Heart right ventricle (tissue), 16 donors: ENCODE data around the gene NFATC1. TPM values are rescaled to one million over a fixed set of nuclear protein-coding genes. Genes with fewer than 3 reads are reported as not detected.
"Not testable (repeated sequence)": the region's sequence is repeated elsewhere in the genome, so short reads cannot be mapped to it uniquely, and the experiment has no call there.

ENCODE experiments used
- ATAC-seq, 8 donors: fragments of 200-7000 bp; cut with Tn5 transposase; one replicate each; pipeline ENCODE4 v1.9.1; 2020; ENCODE audit warnings: mild to moderate bottlenecking in 8 of 8, moderate library complexity in 8 of 8, moderate number of reproducible peaks in 1 of 8
- DNase-seq, 2 donors: peaks; one replicate each; pipeline ENCODE4 v3.0.0-alpha.2; 2020
- H3K27ac ChIP-seq, 10 donors: fragments of 200-600 bp; sonication (generic) in 2 of 10; one replicate each; pipeline versions ENCODE4 v1.5.0 to v1.8.0; 2020 to 2022; ENCODE audit warnings: mild to moderate bottlenecking in 3 of 10
- H3K27me3 ChIP-seq, 7 donors: fragments of 200-600 bp; one replicate each; pipeline ENCODE4 v1.8.0; 2021 to 2022; ENCODE audit warnings: mild to moderate bottlenecking in 2 of 7
- H3K36me3 ChIP-seq, 9 donors: fragments of 200-600 bp; sonication (generic) in 1 of 9; one replicate each; pipeline versions ENCODE4 v1.5.0 to v1.8.0; 2020 to 2022; ENCODE audit warnings: mild to moderate bottlenecking in 2 of 9
- H3K4me1 ChIP-seq, 9 donors: fragments of 200-600 bp; sonication (generic) in 1 of 9; one replicate each; pipeline versions ENCODE4 v1.5.0 to v1.8.0; 2020 to 2022; ENCODE audit warnings: mild to moderate bottlenecking in 4 of 9
- H3K4me3 ChIP-seq, 10 donors: fragments of 200-600 bp; sonication (generic) in 2 of 10; one replicate each; pipeline versions ENCODE4 v1.5.0 to v1.8.0; 2020 to 2022; ENCODE audit warnings: mild to moderate bottlenecking in 7 of 10, moderate library complexity in 2 of 10
- H3K9me3 ChIP-seq, 11 donors: fragments of 200-600 bp in 10 of 11; sonication (generic) in 2 of 11; one replicate each; pipeline versions ENCODE4 v1.5.0 to v1.8.0; 2013 to 2022; ENCODE audit warnings: mild to moderate bottlenecking in 2 of 11, control low read depth in 1 of 11, moderate library complexity in 1 of 11
- WGBS, 2 donors: extraction: QIAGEN DNeasy Blood & Tissue Kit; methylation state at CpG; one replicate each; pipeline ENCODE4 v1.1.7; 2013; ENCODE audit warnings: inconsistent platforms in 1 of 2; 5-methylcytosine and 5-hydroxymethylcytosine counted together
- intact Hi-C, 10 donors: fragments of 100-400 bp; cut with DNase I; formaldehyde crosslinking; loops; one replicate each; pipeline versions ENCODE4 v1.11.1 to v1.14.2; 2022
- polyA plus RNA-seq, 2 donors: library from polyadenylated mRNA; stranded (reverse); fragments of 200-250 nt; gene quantifications; one replicate each; pipeline ENCODE4 v1.2.3, GENCODE V29; 2013
- total RNA-seq, 10 donors: library from RNA; stranded (reverse); fragmentation: NEBNext Ultra II Directional in 3 of 10; extraction: Animal tissue kit (Norgen Biotek cat#: 25700) in 3 of 10; gene quantifications; one replicate each; pipeline versions ENCODE4 v1.2.1 to v1.2.4, GENCODE V29; 2021 to 2023
- TF ChIP-seq, protein P1 (sequence below), 9 donors: fragments of 200-600 bp; sonication (generic) in 2 of 9; IDR thresholded peaks; one replicate each; pipeline versions ENCODE4 v1.5.0 to v1.8.0; 2021 to 2022; ENCODE audit warnings: antibody characterized with exemption in 9 of 9, mild to moderate bottlenecking in 5 of 9, moderate library complexity in 1 of 9
- donor health status: Arrhythmogenic right ventricular cardiomyopathy.
- donor health status: ischemic (EF 13 %, LVEDD 7.1; RV severe dilation, severe dysfunction).
- donor health status: healthy with polysubstance abuse.
- donor health status: DM: no; HTN: yes; CAD: no.
- donor health status: DM: no; HTN: no; CAD: no.
- donor health status: ischemic (EF 25% LVEDD 6.9; RV normal size, moderate dysfunction).
- donor health status: ischemic (EF 25% LVEDD 5.7; RV mildly dilated, moderate dysfunction).
- donor health status: healthy.
- donor health status: DM: yes; HTN: yes; CAD: no.
- donor health status: Ischemic cardiomyopathy.
- donor health status: ischemic (EF 35%, LVEDD 5.7; RV mildly dilated, moderate dysfunction).
- donor health status: nonischemic (EF 11% LVEDD 7.7; RV severe dilation, severe dysfunction).
- donor health status: DM: yes; HTN: yes; CAD: no.
- donor health status: PGD.
- donor health status: ischemic (EF 29% LVEDD 5.4; RV normal size, mild dysfunction).
- donor health status: nonischemic (EF 23%, LVEDD 6.1; RV moderate dilation, normal function).

The NFATC1 gene
- total and polyA plus RNA-seq, 12 donors: 6.3 to 23.8 (median 18.6) TPM

DNA sequence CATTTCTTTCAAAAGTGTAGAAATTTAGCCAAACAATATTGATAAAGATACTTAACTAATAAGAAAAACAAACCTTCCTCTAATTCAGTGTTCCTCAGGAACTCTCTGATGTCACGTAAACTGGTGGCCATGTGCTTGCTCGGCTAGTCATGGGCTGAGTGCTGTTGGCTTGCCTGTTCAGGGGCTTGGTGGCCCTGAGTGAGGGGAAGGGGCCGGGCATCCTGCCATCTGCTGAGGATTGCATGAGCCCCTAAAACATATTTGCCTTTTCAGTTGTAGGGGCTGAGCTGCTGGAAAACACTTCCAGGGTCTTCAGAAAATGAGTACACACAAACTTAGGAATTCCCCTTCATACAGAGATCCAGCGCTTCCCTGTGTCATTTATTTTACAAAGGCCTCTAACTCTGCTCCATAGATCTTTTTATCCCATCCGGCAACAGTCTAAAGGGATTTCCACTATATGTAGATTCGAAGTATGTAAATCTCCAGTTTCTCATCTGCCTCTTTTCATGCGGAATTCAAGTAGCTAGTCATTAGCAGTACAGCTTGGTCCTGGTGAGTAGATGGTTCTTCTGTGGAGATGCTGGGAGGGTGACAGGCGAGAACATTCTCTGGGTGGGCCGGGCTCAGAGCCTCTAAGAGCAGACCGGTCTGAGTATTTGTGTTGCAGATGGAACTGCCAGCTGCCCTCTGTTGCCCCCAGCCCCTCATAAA lies 20.1 kb upstream of the NFATC1 start:
- TF ChIP-seq, protein P1, sequence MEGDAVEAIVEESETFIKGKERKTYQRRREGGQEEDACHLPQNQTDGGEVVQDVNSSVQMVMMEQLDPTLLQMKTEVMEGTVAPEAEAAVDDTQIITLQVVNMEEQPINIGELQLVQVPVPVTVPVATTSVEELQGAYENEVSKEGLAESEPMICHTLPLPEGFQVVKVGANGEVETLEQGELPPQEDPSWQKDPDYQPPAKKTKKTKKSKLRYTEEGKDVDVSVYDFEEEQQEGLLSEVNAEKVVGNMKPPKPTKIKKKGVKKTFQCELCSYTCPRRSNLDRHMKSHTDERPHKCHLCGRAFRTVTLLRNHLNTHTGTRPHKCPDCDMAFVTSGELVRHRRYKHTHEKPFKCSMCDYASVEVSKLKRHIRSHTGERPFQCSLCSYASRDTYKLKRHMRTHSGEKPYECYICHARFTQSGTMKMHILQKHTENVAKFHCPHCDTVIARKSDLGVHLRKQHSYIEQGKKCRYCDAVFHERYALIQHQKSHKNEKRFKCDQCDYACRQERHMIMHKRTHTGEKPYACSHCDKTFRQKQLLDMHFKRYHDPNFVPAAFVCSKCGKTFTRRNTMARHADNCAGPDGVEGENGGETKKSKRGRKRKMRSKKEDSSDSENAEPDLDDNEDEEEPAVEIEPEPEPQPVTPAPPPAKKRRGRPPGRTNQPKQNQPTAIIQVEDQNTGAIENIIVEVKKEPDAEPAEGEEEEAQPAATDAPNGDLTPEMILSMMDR (IDR thresholded peaks at IDR 0.05): no peak
- Histone ChIP-seq H3K27me3 (no peaks in the 10 kb centered on the region), H3K4me3 (no peak overlapping the region), H3K4me1 (peaks cover 0 to 9% (median 4%) of the 10 kb centered on the region in 9 donors), H3K9me3 (no peaks in the 10 kb centered on the region), H3K27ac (no peak overlapping the region), H3K36me3 (peaks cover 0 to 60% (median 8%) of the 10 kb centered on the region in 9 donors)
- intact Hi-C loops: loop anchor here in 1 of 10 donors (10.0 kb wide), 1 partner anchor 779 kb away; no protein-coding TSS in a partner anchor
- DNase-seq (no peak), ATAC-seq (no peak)
- WGBS, 2 donors: 92 to 94% methylated on average over 10 of the region's 10 CpGs

DNA sequence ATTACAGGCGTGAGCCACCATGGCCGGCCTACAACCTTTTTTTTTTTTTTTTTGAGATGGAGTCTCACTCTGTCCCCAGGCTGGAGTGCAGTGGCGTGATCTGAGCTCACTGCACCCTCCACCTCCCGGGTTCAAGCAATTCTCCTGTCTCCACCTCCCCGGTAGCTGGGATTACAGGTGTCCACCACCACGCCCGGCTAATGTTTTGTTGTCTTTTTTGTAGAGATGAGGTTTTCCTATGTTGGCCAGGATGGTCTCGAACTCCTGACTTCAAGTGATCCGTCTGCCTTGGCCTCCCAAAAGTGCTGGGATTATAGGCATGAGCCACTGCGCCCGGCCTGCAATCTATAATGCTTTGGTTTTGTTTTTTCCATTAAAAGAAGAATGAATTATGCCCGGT lies 19.1 kb upstream of the NFATC1 start:
- H3K27ac ChIP-seq, H3K4me3 ChIP-seq, ATAC-seq, H3K4me1 ChIP-seq, H3K9me3 ChIP-seq, H3K27me3 ChIP-seq, DNase-seq: not testable (repeated sequence)
- WGBS, 2 donors: 94 to 98% methylated on average over 12 of the region's 12 CpGs
- H3K36me3 ChIP-seq: peaks cover 0 to 50% (median 8%) of the 10 kb centered on the region in 9 donors
- intact Hi-C loops: loop anchor here in 1 of 10 donors (10.0 kb wide), 1 partner anchor 778 kb away; no protein-coding TSS in a partner anchor

DNA sequence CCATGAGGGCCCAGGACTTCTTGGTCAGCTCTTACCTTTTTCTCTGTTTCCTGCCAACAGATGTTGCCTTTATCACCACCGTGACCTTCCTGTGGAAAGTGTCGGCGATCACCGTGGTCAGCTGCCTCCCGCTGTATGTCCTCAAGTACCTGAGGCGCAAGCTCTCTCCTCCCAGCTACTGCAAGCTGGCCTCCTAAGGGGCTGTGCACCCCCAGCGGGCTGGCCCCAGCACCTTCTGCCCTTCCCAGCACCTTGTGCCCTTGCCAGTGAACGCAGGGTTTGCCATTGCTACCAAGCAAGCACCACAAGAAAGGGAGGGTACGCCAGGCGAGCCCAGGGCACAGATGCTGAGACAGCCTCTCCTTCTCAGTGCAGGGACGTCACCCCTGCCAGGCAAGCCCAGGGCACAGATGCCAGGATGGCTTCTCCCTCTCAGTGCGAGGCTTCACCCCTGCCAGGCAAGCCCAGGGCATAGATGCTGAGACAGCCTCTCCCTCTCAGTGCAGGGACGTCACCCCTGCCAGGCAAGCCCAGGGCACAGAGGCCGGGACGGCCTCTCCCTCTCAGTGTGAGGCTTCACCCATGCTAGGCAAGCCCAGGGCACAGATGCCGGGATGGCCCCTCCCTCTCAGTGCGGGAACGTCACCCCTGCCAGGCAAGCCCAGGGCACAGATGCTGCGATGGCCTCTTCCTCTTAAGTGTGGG lies 18.4 kb upstream of the NFATC1 start:
- Histone ChIP-seq H3K27ac (no peak overlapping the region), H3K4me3 (no peak overlapping the region), H3K36me3 (peaks cover 0 to 47% (median 8%) of the 10 kb centered on the region in 9 donors), H3K4me1 (peaks cover 0 to 9% (median 4%) of the 10 kb centered on the region in 9 donors), H3K27me3 (no peaks in the 10 kb centered on the region), H3K9me3 (no peaks in the 10 kb centered on the region)
- DNase-seq (no peak), ATAC-seq (no peak)
- TF ChIP-seq, protein P1 (IDR thresholded peaks at IDR 0.05): no peak
- 86 to 89% methylated on average over 19 of the region's 19 CpGs for WGBS, 2 donors
- intact Hi-C loops: loop anchor here in 1 of 10 donors (10.0 kb wide), 1 partner anchor 777 kb away; no protein-coding TSS in a partner anchor

DNA sequence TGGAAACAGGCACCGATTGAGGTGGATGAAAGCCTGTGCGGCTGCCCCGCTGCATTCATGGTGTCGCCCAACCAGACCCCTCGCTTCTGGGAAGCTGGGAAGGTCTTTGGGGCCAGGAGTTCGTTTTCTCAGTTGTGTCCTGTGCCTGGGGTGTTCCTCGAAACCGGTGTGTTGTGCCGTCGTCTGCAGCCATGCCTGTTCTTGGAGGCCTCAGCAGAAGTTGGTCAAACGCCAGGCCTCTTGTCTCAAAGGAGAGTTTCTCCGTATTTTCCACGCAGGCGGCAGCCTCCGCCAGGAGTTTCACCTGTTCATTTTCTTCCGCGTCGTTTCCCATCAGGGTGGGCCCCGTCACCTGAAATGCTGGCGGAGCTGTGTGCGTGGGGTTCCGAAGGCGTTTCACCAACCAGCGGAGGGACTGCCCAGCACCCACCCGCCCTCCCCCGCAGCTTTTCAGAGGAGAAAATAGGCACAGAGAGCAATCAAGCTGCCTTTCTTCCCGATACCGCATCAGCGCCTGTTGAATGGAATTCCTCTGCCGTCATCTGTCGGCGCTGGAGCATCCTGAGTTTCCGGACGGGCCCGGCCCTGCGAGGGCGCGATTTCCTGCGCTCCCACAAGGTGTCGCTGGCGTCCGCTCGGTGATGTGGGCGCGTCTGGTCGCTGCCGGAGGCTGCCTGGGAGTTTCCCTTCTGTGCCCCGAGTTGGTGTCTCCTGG lies 17.0 kb upstream of the NFATC1 start:
- peak; percentile 79 to 83 for DNase-seq
- peak; percentile 64 to 90 (median 82) for ATAC-seq
- intact Hi-C loops: loop anchor here in 6 of 10 donors (1.0 to 10.0 kb wide), 6 partner anchors 150 to 776 kb away; no protein-coding TSS in a partner anchor
- Histone ChIP-seq H3K4me1 (peaks cover 0 to 9% (median 4%) of the 10 kb centered on the region in 9 donors), H3K4me3 (no peak overlapping the region), H3K27ac (no peak overlapping the region), H3K9me3 (no peaks in the 10 kb centered on the region), H3K27me3 (no peaks in the 10 kb centered on the region), H3K36me3 (peaks cover 0 to 35% (median 8%) of the 10 kb centered on the region in 9 donors)
- TF ChIP-seq, protein P1 (IDR thresholded peaks at IDR 0.05): peak in 8 of 9 donors; percentile 94 to 99 (median 97)
- 43 to 45% methylated on average over 48 of the region's 48 CpGs for WGBS, 2 donors
